ENCODE measurements around the gene RTP3.

RTP3 gene

GRCh38 chr3:46504789-46505188 is 7.0 kb downstream of the RTP3 start:
- Histone ChIP-seq H3K4me3 (ENCODE audit: low read depth, low read length) (no peak overlapping the region), H3K27me3 (no peaks in the 10 kb centered on the region), H3K36me3 (no peaks in the 10 kb centered on the region), H3K9me3 (no peaks in the 10 kb centered on the region), H3K4me1 (no peaks in the 10 kb centered on the region)
- DNase-seq = no peak
- TF ChIP-seq CTCF (IDR thresholded peaks at IDR 0.05; ENCODE audit: low read depth, low read length) = no peak

GRCh38 chr3:46505953-46506352 is 8.2 kb downstream of the RTP3 start:
- Histone ChIP-seq H3K27me3 (no peaks in the 10 kb centered on the region), H3K4me3 (ENCODE audit: low read depth, low read length) (no peak overlapping the region), H3K4me1 (no peaks in the 10 kb centered on the region), H3K36me3 (no peaks in the 10 kb centered on the region), H3K9me3 (no peaks in the 10 kb centered on the region)
- no peak for TF ChIP-seq CTCF (IDR thresholded peaks at IDR 0.05; ENCODE audit: low read depth, low read length)
- DNase-seq = no peak

- no peak for TF ChIP-seq CTCF (IDR thresholded peaks at IDR 0.05; ENCODE audit: low read depth, low read length)
- Histone ChIP-seq H3K9me3 (no peaks in the 10 kb centered on the region), H3K4me1 (no peaks in the 10 kb centered on the region)
Measured at GRCh38 chr3:46506526-46506925, 8.8 kb downstream of the RTP3 start.

GRCh38 chr3:46508850-46509591 is 11.2 kb downstream of the RTP3 start:
- H3K4me1 ChIP-seq = no peaks in the 10 kb centered on the region

More at GRCh38 chr3:46506526-46506925, 8.8 kb downstream of the RTP3 start:
- Histone ChIP-seq H3K4me3 (ENCODE audit: low read depth, low read length) (no peak overlapping the region), H3K27me3 (no peaks in the 10 kb centered on the region), H3K36me3 (no peaks in the 10 kb centered on the region)
- no peak for DNase-seq

GRCh38 chr3:46509661-46510187 is 11.9 kb downstream of the RTP3 start:
- no peak for TF ChIP-seq CTCF (IDR thresholded peaks at IDR 0.05; ENCODE audit: low read depth, low read length)
- DNase-seq = no peak
- no peaks in the 10 kb centered on the region for H3K9me3 ChIP-seq
- no peaks in the 10 kb centered on the region for H3K36me3 ChIP-seq
- no peaks in the 10 kb centered on the region for H3K4me1 ChIP-seq
- no peaks in the 10 kb centered on the region for H3K27me3 ChIP-seq
- H3K4me3 ChIP-seq (ENCODE audit: low read depth, low read length) = no peak overlapping the region

More at GRCh38 chr3:46508850-46509591, 11.2 kb downstream of the RTP3 start:
- H3K27me3 ChIP-seq = no peaks in the 10 kb centered on the region
- no peak for TF ChIP-seq CTCF (IDR thresholded peaks at IDR 0.05; ENCODE audit: low read depth, low read length)
- H3K9me3 ChIP-seq = no peaks in the 10 kb centered on the region
- DNase-seq = no peak
- no peak overlapping the region for H3K4me3 ChIP-seq (ENCODE audit: low read depth, low read length)
- H3K36me3 ChIP-seq = no peaks in the 10 kb centered on the region

GRCh38 chr3:46512191-46512749 is 14.5 kb downstream of the RTP3 start:
- no peaks in the 10 kb centered on the region for H3K36me3 ChIP-seq
- no peaks in the 10 kb centered on the region for H3K4me1 ChIP-seq
- no peak for TF ChIP-seq CTCF (IDR thresholded peaks at IDR 0.05; ENCODE audit: low read depth, low read length)
- H3K4me3 ChIP-seq (ENCODE audit: low read depth, low read length) = no peak overlapping the region
- DNase-seq = no peak
- no peaks in the 10 kb centered on the region for H3K27me3 ChIP-seq
- H3K9me3 ChIP-seq = no peaks in the 10 kb centered on the region
